Activated CD8-positive, alpha-beta T cell treated with anti-CD3 and anti-CD28 coated beads for 36 hours (primary cell): ENCODE data around the gene LRRC2. TPM values are rescaled to one million over a fixed set of nuclear protein-coding genes. Genes with fewer than 3 reads are reported as not detected.
A peak's percentile ranks its signal among the peaks of the same experiment; 100 is the strongest.
"Not testable (repeated sequence)": the region's sequence is repeated elsewhere in the genome, so short reads cannot be mapped to it uniquely, and the experiment has no call there.

Experiments
- ATAC-seq: fragments of 200-7000 bp; cut with Tn5 transposase; one replicate; pipeline ENCODE4 v1.10.0; 2021; ENCODE audit warnings: mild to moderate bottlenecking, moderate library complexity
- CTCF ChIA-PET: fragments of 350-600 bp; sonication (Branson Sonifier 250); formaldehyde crosslinking; loops from one replicate; lab custom pipeline; 2021; ENCODE audit warnings: antibody characterized with exemption; lab: Charles Lee
- POLR2A ChIA-PET: fragments of 350-600 bp; sonication (Branson Sonifier 250); formaldehyde crosslinking; loops from one replicate; lab custom pipeline; 2021; ENCODE audit warnings: antibody characterized with exemption; lab: Charles Lee
- DNase-seq: peaks from one replicate; pipeline ENCODE4 v3.0.0-alpha.2; 2020
- H3K27ac Mint-ChIP-seq: one replicate; pipeline ENCODE4 v1.8.0; 2021; ENCODE audit warnings: mild to moderate bottlenecking, mixed read lengths
- H3K27me3 Mint-ChIP-seq: one replicate; pipeline ENCODE4 v1.8.0; 2021; ENCODE audit warnings: mixed read lengths
- H3K36me3 Mint-ChIP-seq: one replicate; pipeline ENCODE4 v1.8.0; 2021; ENCODE audit warnings: low read depth, mixed read lengths
- H3K4me1 Mint-ChIP-seq: one replicate; pipeline ENCODE4 v1.8.0; 2021; ENCODE audit warnings: low read depth, mixed read lengths
- H3K4me3 Mint-ChIP-seq: one replicate; pipeline ENCODE4 v1.8.0; 2021; ENCODE audit warnings: mild to moderate bottlenecking, moderate library complexity, mixed read lengths
- H3K9me3 Mint-ChIP-seq: one replicate; pipeline ENCODE4 v1.8.0; 2021; ENCODE audit warnings: mixed read lengths
- intact Hi-C: fragments of 100-400 bp; cut with micrococcal nuclease; formaldehyde crosslinking; loops from one replicate; pipeline ENCODE4 v1.10.0; 2022
- total RNA-seq, 2 experiments: library from RNA; stranded (reverse); gene quantifications; one replicate each; pipeline ENCODE4 v1.2.3, GENCODE V29; 2021
- TF ChIP-seq, protein P1 (sequence below): fragments of 200-600 bp; IDR thresholded peaks from one replicate; pipeline ENCODE4 v1.8.0; 2022; ENCODE audit warnings: antibody characterized with exemption, mild to moderate bottlenecking

The LRRC2 gene
- total RNA-seq, 2 experiments from 2014 or later, result not detected

DNA sequence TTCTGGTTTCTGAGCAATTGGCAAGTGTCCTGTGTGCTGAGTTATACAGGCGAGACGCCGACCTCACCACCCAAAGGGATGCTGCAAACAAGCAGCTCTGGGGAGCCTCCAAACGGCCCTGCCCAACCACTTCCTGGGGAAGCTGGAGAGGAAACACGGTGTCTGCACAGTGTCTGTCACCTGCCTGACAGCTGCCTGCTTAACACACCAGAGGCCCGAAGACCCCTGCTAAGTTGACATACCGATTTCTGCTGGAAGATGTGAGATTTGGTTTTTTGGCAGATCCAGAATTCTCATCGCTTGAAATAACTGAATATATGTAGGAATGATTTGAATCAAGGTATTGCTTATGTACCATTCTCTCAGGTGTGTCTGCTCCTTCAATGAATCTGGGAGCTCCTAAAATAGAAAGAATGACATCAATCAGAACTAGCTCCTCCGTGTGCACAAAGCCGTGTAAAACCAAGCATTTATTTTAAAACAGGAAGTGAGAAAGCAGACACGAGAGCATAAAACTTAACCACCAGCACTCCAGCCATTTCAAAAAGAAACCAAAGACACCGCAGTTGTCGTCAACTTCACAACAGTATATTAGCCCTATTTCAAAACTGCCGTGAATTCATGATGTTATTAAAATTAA, 27.2 kb downstream of the LRRC2 start:
- Mint-ChIP-seq H3K4me3 (peak overlapping the region; percentile 66), H3K27ac (peak overlapping the region; percentile 81), H3K9me3 (peaks cover 4% of the 10 kb centered on the region), H3K36me3 (no peaks in the 10 kb centered on the region), H3K4me1 (peaks cover 46% of the 10 kb centered on the region), H3K27me3 (peaks cover 2% of the 10 kb centered on the region)
- DNase-seq (peak; percentile 89), ATAC-seq (peak; percentile 93)
- TF ChIP-seq, protein P1, sequence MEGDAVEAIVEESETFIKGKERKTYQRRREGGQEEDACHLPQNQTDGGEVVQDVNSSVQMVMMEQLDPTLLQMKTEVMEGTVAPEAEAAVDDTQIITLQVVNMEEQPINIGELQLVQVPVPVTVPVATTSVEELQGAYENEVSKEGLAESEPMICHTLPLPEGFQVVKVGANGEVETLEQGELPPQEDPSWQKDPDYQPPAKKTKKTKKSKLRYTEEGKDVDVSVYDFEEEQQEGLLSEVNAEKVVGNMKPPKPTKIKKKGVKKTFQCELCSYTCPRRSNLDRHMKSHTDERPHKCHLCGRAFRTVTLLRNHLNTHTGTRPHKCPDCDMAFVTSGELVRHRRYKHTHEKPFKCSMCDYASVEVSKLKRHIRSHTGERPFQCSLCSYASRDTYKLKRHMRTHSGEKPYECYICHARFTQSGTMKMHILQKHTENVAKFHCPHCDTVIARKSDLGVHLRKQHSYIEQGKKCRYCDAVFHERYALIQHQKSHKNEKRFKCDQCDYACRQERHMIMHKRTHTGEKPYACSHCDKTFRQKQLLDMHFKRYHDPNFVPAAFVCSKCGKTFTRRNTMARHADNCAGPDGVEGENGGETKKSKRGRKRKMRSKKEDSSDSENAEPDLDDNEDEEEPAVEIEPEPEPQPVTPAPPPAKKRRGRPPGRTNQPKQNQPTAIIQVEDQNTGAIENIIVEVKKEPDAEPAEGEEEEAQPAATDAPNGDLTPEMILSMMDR, result no peak
- intact Hi-C loops, result no loop called here
- POLR2A ChIA-PET, result interaction anchor here (0.5 to 2.2 kb wide), 7 partner anchors 10 to 40 kb away, joined by 3 to 5 read pairs (median 4); no protein-coding TSS in a partner anchor
- CTCF ChIA-PET, result interaction anchor here (0.7 to 3.4 kb wide), 12 partner anchors 10 to 161 kb away, joined by 3 to 39 read pairs (median 3); no protein-coding TSS in a partner anchor

DNA sequence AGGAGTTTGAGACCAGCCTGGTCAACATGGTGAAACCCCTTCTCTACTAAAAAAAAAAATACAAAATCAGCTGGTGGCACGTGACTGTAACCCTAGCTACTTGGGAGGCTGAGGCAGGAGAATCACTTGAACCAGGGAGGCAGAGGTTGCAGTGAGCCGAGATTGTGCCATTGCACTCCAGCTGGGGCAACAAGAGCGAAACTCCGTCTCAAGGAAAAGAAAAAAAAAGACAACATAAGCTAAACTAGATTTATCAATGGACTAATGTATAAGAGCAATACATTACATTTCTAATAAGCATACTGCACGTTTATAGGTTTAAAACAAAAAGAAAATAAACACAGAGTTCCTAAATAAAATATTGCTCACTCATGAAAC, 27.7 kb downstream of the LRRC2 start:
- Mint-ChIP-seq H3K27ac (peak overlapping the region; percentile 81), H3K4me3 (peak overlapping the region; percentile 66), H3K4me1 (peaks cover 46% of the 10 kb centered on the region)
- ChIA-PET POLR2A (interaction anchor here (0.5 to 2.2 kb wide), 6 partner anchors 11 to 40 kb away, joined by 3 to 5 read pairs (median 4); no protein-coding TSS in a partner anchor), CTCF (interaction anchor here (0.7 to 3.4 kb wide), 11 partner anchors 10 to 160 kb away, joined by 3 to 39 read pairs (median 3); no protein-coding TSS in a partner anchor)
- H3K36me3 Mint-ChIP-seq, DNase-seq, intact Hi-C loops, H3K27me3 Mint-ChIP-seq, H3K9me3 Mint-ChIP-seq, ATAC-seq: not testable (repeated sequence)

DNA sequence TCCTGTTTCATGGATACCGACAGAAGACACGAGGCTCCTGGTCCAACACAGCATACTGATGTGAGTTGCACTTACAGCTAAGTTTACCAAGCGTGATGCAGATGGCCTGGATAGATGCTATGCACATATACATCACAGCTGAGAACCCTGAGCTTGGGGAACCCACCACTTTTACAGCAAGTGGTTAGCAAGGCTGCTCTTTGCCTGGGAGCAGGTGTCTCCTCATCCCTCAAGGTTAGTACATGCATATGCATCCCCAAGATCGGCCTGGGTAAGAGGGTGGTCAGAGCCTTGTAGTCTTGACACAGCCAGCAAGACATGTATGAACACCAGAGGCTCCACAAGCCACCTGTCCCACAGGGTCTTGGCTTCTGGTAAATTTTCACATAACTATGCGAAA, 28.3 kb downstream of the LRRC2 start:
- ATAC-seq, result no peak
- ChIA-PET POLR2A (interaction anchor here (2.2 kb wide), 1 partner anchor 10 kb away, joined by 5 read pairs; no protein-coding TSS in a partner anchor), CTCF (interaction anchor here (1.3 to 3.4 kb wide), 3 partner anchors 41 to 92 kb away, joined by 4 to 39 read pairs (median 10); no protein-coding TSS in a partner anchor)
- Mint-ChIP-seq H3K4me1 (peaks cover 46% of the 10 kb centered on the region), H3K9me3 (peaks cover 4% of the 10 kb centered on the region), H3K27ac (peak overlapping the region; percentile 52), H3K36me3 (no peaks in the 10 kb centered on the region), H3K4me3 (no peak overlapping the region), H3K27me3 (peaks cover 2% of the 10 kb centered on the region)
- DNase-seq, result no peak
- TF ChIP-seq, protein P1, result no peak
- intact Hi-C loops, result no loop called here

DNA sequence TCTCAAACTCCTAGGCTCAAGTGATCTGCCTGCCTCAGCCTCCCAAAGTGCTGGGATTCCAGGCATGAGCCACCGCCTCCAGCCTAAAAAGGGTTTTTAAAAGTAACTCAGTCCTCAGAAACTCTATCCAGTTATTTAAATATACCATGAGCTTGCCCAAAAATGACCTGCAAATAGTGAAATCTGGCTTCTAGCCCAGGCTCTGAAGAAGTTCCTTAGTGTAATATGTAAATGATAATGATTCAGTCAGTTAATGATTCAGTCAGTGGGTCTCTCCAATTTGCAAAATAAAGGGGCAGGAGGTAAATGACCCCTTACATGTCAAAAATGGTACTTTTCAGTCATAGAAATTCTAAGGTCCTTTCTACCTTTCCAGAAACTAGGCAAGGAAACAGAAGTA, 28.8 kb downstream of the LRRC2 start:
- H3K36me3 Mint-ChIP-seq, result no peaks in the 10 kb centered on the region
- TF ChIP-seq, protein P1, result no peak
- H3K4me3 Mint-ChIP-seq, result no peak overlapping the region
- ATAC-seq (no peak), DNase-seq (no peak)
- POLR2A ChIA-PET, result interaction anchor here (2.2 kb wide), 1 partner anchor 10 kb away, joined by 5 read pairs; no protein-coding TSS in a partner anchor
- H3K27ac Mint-ChIP-seq, result no peak overlapping the region
- H3K27me3 Mint-ChIP-seq, result peaks cover 2% of the 10 kb centered on the region
- intact Hi-C loops, result no loop called here
- CTCF ChIA-PET, result interaction anchor here (3.4 kb wide), 1 partner anchor 48 kb away, joined by 39 read pairs; no protein-coding TSS in a partner anchor
- H3K9me3 Mint-ChIP-seq, result peaks cover 4% of the 10 kb centered on the region
- H3K4me1 Mint-ChIP-seq, result peaks cover 44% of the 10 kb centered on the region

DNA sequence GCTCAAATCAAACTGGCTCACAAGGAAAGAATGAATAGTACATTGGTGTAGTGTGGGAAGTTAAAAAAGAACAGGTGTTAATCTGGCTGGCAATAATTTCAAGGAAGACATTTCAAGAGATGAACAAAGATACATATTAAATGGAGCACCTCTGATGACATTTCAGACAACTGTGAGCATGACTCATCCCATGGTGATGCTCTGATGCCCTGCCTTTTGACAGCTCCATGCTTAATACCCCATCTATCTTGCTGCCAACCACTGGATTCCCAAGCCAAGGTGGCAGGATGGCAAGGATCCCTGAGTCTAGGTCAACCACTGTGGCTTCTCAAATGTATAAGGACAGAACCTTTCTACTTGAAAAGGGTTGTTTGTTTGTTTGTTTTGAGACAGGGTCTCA, 29.3 kb downstream of the LRRC2 start:
- TF ChIP-seq, protein P1, result no peak
- H3K36me3 Mint-ChIP-seq, result no peaks in the 10 kb centered on the region
- intact Hi-C loops, result no loop called here
- ATAC-seq (no peak), DNase-seq (peak; percentile 18)
- peaks cover 4% of the 10 kb centered on the region for H3K9me3 Mint-ChIP-seq
- H3K4me1 Mint-ChIP-seq, result peaks cover 41% of the 10 kb centered on the region
- no peak overlapping the region for H3K4me3 Mint-ChIP-seq
- H3K27ac Mint-ChIP-seq, result no peak overlapping the region
- H3K27me3 Mint-ChIP-seq, result peaks cover 2% of the 10 kb centered on the region
- ChIA-PET POLR2A (no interaction called here), CTCF (interaction anchor here (3.4 kb wide), 1 partner anchor 48 kb away, joined by 39 read pairs; no protein-coding TSS in a partner anchor)
